GM18507 (cell line): ENCODE measurements around the gene GRPEL2.

Source experiments
- DNase-seq: peaks from one replicate; pipeline ENCODE4 v3.0.0; 2011; ENCODE audit warnings: low read depth; ENCODE audit not compliant: insufficient read length; ENCODE audit errors: extremely low spot score
- FAIRE-seq: peaks from 2 replicates; lab custom pipeline; 2011; peaks lifted over from hg19 to GRCh38; lab: Jason Lieb, UNC

GRPEL2 gene

GRCh38 chr5:149317281-149318048 lies 27.8 kb upstream of the GRPEL2 start:
- DNase-seq (peak; percentile 35), FAIRE-seq (peak; percentile 71)

- DNase-seq (no peak), FAIRE-seq (no peak)
These were observed 26.1 kb upstream of the GRPEL2 start for GRCh38 chr5:149319174-149319573.

- FAIRE-seq (no peak), DNase-seq (no peak)
These were observed 24.4 kb upstream of the GRPEL2 start for GRCh38 chr5:149320791-149321330.

GRCh38 chr5:149322518-149322917 lies 22.8 kb upstream of the GRPEL2 start:
- FAIRE-seq, result no peak
- DNase-seq, result no peak

- FAIRE-seq, result no peak
- no peak for DNase-seq
These were observed 22.1 kb upstream of the GRPEL2 start for GRCh38 chr5:149323210-149323609.

GRCh38 chr5:149323621-149324205 lies 21.6 kb upstream of the GRPEL2 start:
- FAIRE-seq (no peak), DNase-seq (no peak)

GRCh38 chr5:149324641-149325040 lies 20.7 kb upstream of the GRPEL2 start:
- FAIRE-seq, result no peak

GRCh38 chr5:149325166-149325735 lies 20.0 kb upstream of the GRPEL2 start:
- DNase-seq, result no peak

More at GRCh38 chr5:149324641-149325040, 20.7 kb upstream of the GRPEL2 start:
- DNase-seq, result no peak

GRCh38 chr5:149325894-149326293 lies 19.4 kb upstream of the GRPEL2 start:
- FAIRE-seq (no peak), DNase-seq (no peak)

More at GRCh38 chr5:149325166-149325735, 20.0 kb upstream of the GRPEL2 start:
- no peak for FAIRE-seq

GRCh38 chr5:149326611-149327010 lies 18.7 kb upstream of the GRPEL2 start:
- FAIRE-seq (no peak), DNase-seq (no peak)

GRCh38 chr5:149328177-149328576 lies 17.1 kb upstream of the GRPEL2 start:
- DNase-seq (no peak), FAIRE-seq (no peak)

GRCh38 chr5:149333711-149334443 lies 11.4 kb upstream of the GRPEL2 start:
- DNase-seq (no peak), FAIRE-seq (no peak)

- FAIRE-seq (no peak), DNase-seq (no peak)
These were observed 7.6 kb upstream of the GRPEL2 start for GRCh38 chr5:149337736-149338135.

- FAIRE-seq, result no peak
- no peak for DNase-seq
These were observed 6.9 kb upstream of the GRPEL2 start for GRCh38 chr5:149338364-149338763.

GRCh38 chr5:149340920-149341319 lies 4.4 kb upstream of the GRPEL2 start:
- DNase-seq (no peak), FAIRE-seq (no peak)

- no peak for DNase-seq
- FAIRE-seq, result no peak
These were observed 3.4 kb upstream of the GRPEL2 start for GRCh38 chr5:149341876-149342275.

- no peak for FAIRE-seq
These were observed 1.1 kb upstream of the GRPEL2 start for GRCh38 chr5:149344151-149344550.

GRCh38 chr5:149345892-149346222 lies 558 bp downstream of the GRPEL2 start:
- FAIRE-seq (no peak), DNase-seq (no peak)

More at GRCh38 chr5:149344151-149344550, 1.1 kb upstream of the GRPEL2 start:
- DNase-seq, result no peak

- FAIRE-seq (no peak), DNase-seq (no peak)
These were observed 3.2 kb downstream of the GRPEL2 start for GRCh38 chr5:149348518-149348917.

- DNase-seq (no peak), FAIRE-seq (no peak)
These were observed 4.1 kb downstream of the GRPEL2 start for GRCh38 chr5:149349382-149349781.
